ENCODE data around the gene STIMATE.

The STIMATE gene

GRCh38 chr3:52843108-52843865 is 54.1 kb downstream of the STIMATE start:
- no peak for TF ChIP-seq CTCF (IDR thresholded peaks at IDR 0.05; ENCODE audit: unreplicated experiment in 3 of 3)
- no peak overlapping the region for H3K27ac Mint-ChIP-seq
- H3K4me3 Mint-ChIP-seq = no peak overlapping the region
- peaks cover 14% of the 10 kb centered on the region for H3K36me3 Mint-ChIP-seq (ENCODE audit: low read depth)
- no peaks in the 10 kb centered on the region for H3K9me3 Mint-ChIP-seq
- no peaks in the 10 kb centered on the region for H3K27me3 Mint-ChIP-seq (ENCODE audit: low read depth)
- peaks cover 33% of the 10 kb centered on the region for H3K4me1 Mint-ChIP-seq

DNA sequence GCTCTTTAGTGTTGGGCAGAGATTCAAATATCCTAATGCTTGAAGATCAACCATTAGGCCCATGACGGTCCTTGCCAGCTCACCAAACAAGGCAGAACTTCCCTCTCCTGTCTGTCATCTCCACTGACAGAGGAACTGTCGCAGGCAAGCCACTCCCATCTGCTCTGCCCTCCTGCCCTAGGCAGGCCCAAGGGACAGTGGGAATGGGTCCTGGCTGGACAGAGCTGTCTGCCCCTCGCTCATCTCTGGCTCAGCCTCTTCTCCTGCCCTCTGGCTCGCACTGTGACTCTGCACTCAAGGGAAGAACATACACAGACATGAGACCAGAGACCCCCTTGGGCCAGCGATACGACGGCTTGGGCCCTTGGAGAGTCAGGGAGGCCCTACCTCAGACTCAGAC is 54.9 kb downstream of the STIMATE start:
- TF ChIP-seq CTCF (IDR thresholded peaks at IDR 0.05; ENCODE audit: unreplicated experiment in 3 of 3) = no peak
- Mint-ChIP-seq H3K9me3 (no peaks in the 10 kb centered on the region), H3K27ac (no peak overlapping the region), H3K36me3 (ENCODE audit: low read depth) (peaks cover 9% of the 10 kb centered on the region), H3K27me3 (ENCODE audit: low read depth) (no peaks in the 10 kb centered on the region), H3K4me1 (peaks cover 37% of the 10 kb centered on the region), H3K4me3 (no peak overlapping the region)

- no peak overlapping the region for H3K4me3 Mint-ChIP-seq
- no peak overlapping the region for H3K27ac Mint-ChIP-seq
- no peaks in the 10 kb centered on the region for H3K9me3 Mint-ChIP-seq
- H3K4me1 Mint-ChIP-seq = peaks cover 42% of the 10 kb centered on the region
- no peaks in the 10 kb centered on the region for H3K27me3 Mint-ChIP-seq (ENCODE audit: low read depth)
- peaks cover 8% of the 10 kb centered on the region for H3K36me3 Mint-ChIP-seq (ENCODE audit: low read depth)
- TF ChIP-seq CTCF (IDR thresholded peaks at IDR 0.05; ENCODE audit: unreplicated experiment in 3 of 3) = no peak
Measured at GRCh38 chr3:52841981-52842340, 55.4 kb downstream of the STIMATE start.

DNA sequence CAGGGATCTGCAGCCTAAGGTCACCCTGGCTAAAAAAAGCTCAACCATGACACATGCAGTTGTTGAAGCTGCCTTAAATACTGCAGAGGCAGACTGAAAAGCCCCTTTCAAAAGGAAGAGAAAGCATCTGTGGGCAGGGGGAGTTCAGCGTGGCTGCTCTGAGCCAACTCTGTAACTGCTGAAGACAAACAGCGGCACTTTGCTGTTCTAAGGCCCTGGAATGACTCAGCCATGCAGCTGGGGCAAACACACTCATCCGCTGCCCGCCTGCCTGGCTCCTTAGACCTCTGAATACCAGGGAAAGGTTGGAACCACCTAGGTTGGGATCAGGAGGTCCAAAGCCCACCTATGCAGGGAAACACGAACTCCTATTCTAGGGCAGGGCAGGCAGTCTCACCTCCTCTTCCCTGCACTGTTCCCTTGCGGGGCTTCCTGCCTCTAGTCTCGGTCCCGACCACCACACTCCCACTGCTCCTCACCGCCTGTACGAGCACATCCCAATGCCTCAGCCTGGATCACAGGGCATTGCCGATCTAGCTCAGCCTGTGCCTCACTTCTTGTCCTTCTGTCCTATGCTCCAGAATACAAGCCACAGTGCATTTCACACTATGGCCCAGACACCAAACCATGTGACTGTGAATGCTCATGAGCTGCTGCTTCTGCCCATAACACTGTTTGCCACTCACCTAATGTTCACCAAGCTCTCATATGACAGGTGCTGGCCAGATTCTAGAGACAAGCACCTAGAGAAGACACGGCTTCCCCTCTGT is 56.0 kb downstream of the STIMATE start:
- H3K4me1 Mint-ChIP-seq = peaks cover 44% of the 10 kb centered on the region
- no peaks in the 10 kb centered on the region for H3K27me3 Mint-ChIP-seq (ENCODE audit: low read depth)
- TF ChIP-seq CTCF (IDR thresholded peaks at IDR 0.05; ENCODE audit: unreplicated experiment in 3 of 3) = no peak
- H3K27ac Mint-ChIP-seq = no peak overlapping the region
- no peak overlapping the region for H3K4me3 Mint-ChIP-seq
- H3K36me3 Mint-ChIP-seq (ENCODE audit: low read depth) = peaks cover 8% of the 10 kb centered on the region
- H3K9me3 Mint-ChIP-seq = no peaks in the 10 kb centered on the region

GRCh38 chr3:52839892-52840545 is 57.3 kb downstream of the STIMATE start:
- Mint-ChIP-seq H3K27ac (no peak overlapping the region), H3K36me3 (ENCODE audit: low read depth) (peaks cover 8% of the 10 kb centered on the region), H3K9me3 (no peaks in the 10 kb centered on the region), H3K4me3 (no peak overlapping the region), H3K27me3 (ENCODE audit: low read depth) (no peaks in the 10 kb centered on the region), H3K4me1 (peaks cover 51% of the 10 kb centered on the region)
- TF ChIP-seq CTCF (IDR thresholded peaks at IDR 0.05; ENCODE audit: unreplicated experiment in 3 of 3) = no peak

All from nephron (organoid).